CD14-positive monocyte (primary cell): ENCODE measurements around the gene OSBPL10. TPM values are rescaled to one million over a fixed set of nuclear protein-coding genes. Genes with fewer than 3 reads are reported as not detected.

ENCODE experiments used
- DNase-seq, 3 donors: peaks; one replicate each; pipeline ENCODE4 v3.0.0-alpha.2; 2011 to 2022
- H2AFZ ChIP-seq: 2 replicates; pipeline ENCODE4 v1.6.0; 2012; ENCODE audit warnings: mild to moderate bottlenecking, low read depth, low read length, inconsistent platforms; ENCODE audit not compliant: insufficient read depth, poor library complexity, severe bottlenecking
- H3K27ac ChIP-seq, 2 donors: 1 replicate in 1 of 2; 2 replicates in 1 of 2; pipeline ENCODE4 v1.5.1; 2012 to 2013; ENCODE audit warnings: low read length in 2 of 2, control low read depth in 1 of 2, inconsistent platforms in 1 of 2, low read depth in 1 of 2, mild to moderate bottlenecking in 1 of 2
- H3K27me3 ChIP-seq, 2 donors: one replicate each; pipeline versions ENCODE4 v1.6.0 to v1.6.1; 2011 to 2013; ENCODE audit warnings: low read length in 2 of 2; ENCODE audit not compliant: control insufficient read depth in 2 of 2, insufficient read depth in 2 of 2
- H3K36me3 ChIP-seq, 2 donors: replicated peaks in 1 of 2; 1 replicate in 1 of 2; 2 replicates in 1 of 2; pipeline versions ENCODE4 v1.5.1 to v1.6.1; 2012 to 2013; ENCODE audit warnings: low read length in 2 of 2, control low read depth in 1 of 2, inconsistent platforms in 1 of 2, mild to moderate bottlenecking in 1 of 2; ENCODE audit not compliant: insufficient read depth in 2 of 2, control insufficient read depth in 1 of 2
- H3K4me1 ChIP-seq, 2 donors: 1 replicate in 1 of 2; 2 replicates in 1 of 2; pipeline versions ENCODE4 v1.5.1 to v1.6.1; 2012 to 2013; ENCODE audit warnings: low read length in 2 of 2, control low read depth in 1 of 2, inconsistent platforms in 1 of 2, mild to moderate bottlenecking in 1 of 2, moderate library complexity in 1 of 2; ENCODE audit not compliant: insufficient read depth in 2 of 2, control insufficient read depth in 1 of 2
- H3K4me2 ChIP-seq: replicated peaks from 2 replicates; pipeline ENCODE3; 2012; ENCODE audit warnings: low read length, moderate library complexity, mild to moderate bottlenecking; ENCODE audit not compliant: poor library complexity, severe bottlenecking; ENCODE audit errors: extremely low read depth
- H3K4me3 ChIP-seq, 3 experiments: fragments of 200-600 bp in 1 of 3; sonication (generic) in 1 of 3; replicated peaks in 1 of 3; 1 replicate in 2 of 3; 2 replicates in 1 of 3; pipeline ENCODE4 v1.5.1; 2011 to 2013; ENCODE audit warnings: low read length in 3 of 3, mild to moderate bottlenecking in 3 of 3, control low read depth in 2 of 3, low read depth in 2 of 3, inconsistent platforms in 1 of 3, moderate library complexity in 1 of 3
- H3K79me2 ChIP-seq: 2 replicates; pipeline ENCODE4 v1.6.0; 2012; ENCODE audit warnings: mild to moderate bottlenecking, control low read depth, inconsistent platforms, low read length, moderate library complexity; ENCODE audit not compliant: insufficient read depth
- H3K9ac ChIP-seq: 2 replicates; pipeline ENCODE4 v1.6.0; 2017; ENCODE audit warnings: low read length, mild to moderate bottlenecking; ENCODE audit not compliant: insufficient read depth, poor library complexity, severe bottlenecking
- H3K9me3 ChIP-seq, 2 donors: replicated peaks in 1 of 2; 1 replicate in 1 of 2; 2 replicates in 1 of 2; pipeline versions ENCODE4 v1.5.1 to v1.6.1; 2012 to 2013; ENCODE audit warnings: low read length in 2 of 2, control low read depth in 1 of 2; ENCODE audit not compliant: control insufficient read depth in 1 of 2, insufficient read depth in 1 of 2
- H4K20me1 ChIP-seq: 2 replicates; pipeline ENCODE4 v1.6.0; 2012; ENCODE audit warnings: mild to moderate bottlenecking, low read length, control low read depth, moderate library complexity; ENCODE audit not compliant: insufficient read depth
- H3K27ac Mint-ChIP-seq, 7 donors: one replicate each; pipeline ENCODE4 v1.8.0; 2020; ENCODE audit warnings: mild to moderate bottlenecking in 7 of 7, mixed read lengths in 7 of 7, moderate library complexity in 6 of 7, inconsistent platforms in 2 of 7
- H3K27me3 Mint-ChIP-seq, 3 donors: one replicate each; pipeline ENCODE4 v1.8.0; 2021 to 2022; ENCODE audit warnings: low read depth in 3 of 3, mild to moderate bottlenecking in 3 of 3, mixed read lengths in 3 of 3, moderate library complexity in 3 of 3, inconsistent platforms in 1 of 3
- H3K36me3 Mint-ChIP-seq, 2 donors: one replicate each; pipeline ENCODE4 v1.8.0; 2020; ENCODE audit warnings: mixed read lengths in 2 of 2, inconsistent platforms in 1 of 2, mild to moderate bottlenecking in 1 of 2
- H3K4me1 Mint-ChIP-seq: one replicate; pipeline ENCODE4 v1.8.0; 2020; ENCODE audit warnings: mild to moderate bottlenecking, mixed read lengths
- H3K4me3 Mint-ChIP-seq, 2 donors: one replicate each; pipeline ENCODE4 v1.8.0; 2020; ENCODE audit warnings: mild to moderate bottlenecking in 2 of 2, mixed read lengths in 2 of 2, moderate library complexity in 1 of 2
- H3K9me3 Mint-ChIP-seq, 7 donors: one replicate each; pipeline ENCODE4 v1.8.0; 2020 to 2022; ENCODE audit warnings: mixed read lengths in 7 of 7, mild to moderate bottlenecking in 6 of 7, moderate library complexity in 6 of 7, inconsistent platforms in 2 of 7
- CTCF ChIP-seq: fragments of 200-600 bp; IDR thresholded peaks from one replicate; pipeline ENCODE4 v1.8.0; 2022; ENCODE audit warnings: antibody characterized with exemption, mild to moderate bottlenecking
- WGBS: methylation state at CpG from one replicate; pipeline ENCODE4 v1.1.5; 2013; ENCODE audit warnings: missing lambda C conversion rate; ENCODE audit not compliant: insufficient coverage; 5-methylcytosine and 5-hydroxymethylcytosine counted together
- intact Hi-C, 2 donors: fragments of 100-400 bp; cut with micrococcal nuclease; formaldehyde crosslinking; loops; one replicate each; pipeline versions ENCODE4 v1.15.0 to v1.15.1; 2023
- polyA plus RNA-seq, 3 donors: library from polyadenylated mRNA; depleted of rRNA in 1 of 3; unstranded in 2 of 3; stranded (reverse) in 1 of 3; fragments of 300-500 nt in 2 of 3; fragments of >200 nt in 1 of 3; fragmentation: Illumina TruSeq in 2 of 3; gene quantifications; 1 replicate in 2 of 3; 2 replicates in 1 of 3; pipeline ENCODE4 v1.2.3, GENCODE V29; 2012 to 2021

OSBPL10 gene
- polyA plus RNA-seq, 3 donors = 0.03 TPM; not detected in 2

GRCh38 chr3:31959251-31959650 lies 21.8 kb downstream of the OSBPL10 start:
- H3K4me1 ChIP-seq = no peaks in the 10 kb centered on the region
- H3K36me3 ChIP-seq = no peaks in the 10 kb centered on the region
- no peak overlapping the region for H3K4me3 ChIP-seq
- H3K27me3 ChIP-seq = no peaks in the 10 kb centered on the region
- no peak for DNase-seq
- H3K27ac ChIP-seq = no peak overlapping the region
- no peaks in the 10 kb centered on the region for H3K79me2 ChIP-seq
- no peak overlapping the region for H3K27ac Mint-ChIP-seq
- H3K4me3 Mint-ChIP-seq = no peak overlapping the region
- no peaks in the 10 kb centered on the region for H3K36me3 Mint-ChIP-seq
- peaks cover 3 to 17% (median 8%) of the 10 kb centered on the region in 3 donors for H3K27me3 Mint-ChIP-seq
- H4K20me1 ChIP-seq = no peaks in the 10 kb centered on the region
- WGBS = 90% methylated on average over 2 of the region's 2 CpGs
- intact Hi-C loops = no loop called here
- peaks cover 5% of the 10 kb centered on the region for H3K4me1 Mint-ChIP-seq
- H2AFZ ChIP-seq = no peak overlapping the region
- no peak for TF ChIP-seq CTCF
- peaks cover 0 to 15% (median 9%) of the 10 kb centered on the region in 7 donors for H3K9me3 Mint-ChIP-seq
- peaks cover 10 to 14% of the 10 kb centered on the region in 2 donors for H3K9me3 ChIP-seq
- no peak overlapping the region for H3K9ac ChIP-seq
- H3K4me2 ChIP-seq = no peak overlapping the region

GRCh38 chr3:31958701-31959152 lies 22.3 kb downstream of the OSBPL10 start:
- Histone ChIP-seq H3K4me3 (no peak overlapping the region), H3K27me3 (no peaks in the 10 kb centered on the region), H2AFZ (no peak overlapping the region), H3K27ac (no peak overlapping the region), H3K9me3 (peaks cover 10 to 14% of the 10 kb centered on the region in 2 donors), H3K4me2 (no peak overlapping the region), H3K4me1 (no peaks in the 10 kb centered on the region), H3K9ac (no peak overlapping the region), H3K36me3 (no peaks in the 10 kb centered on the region), H3K79me2 (no peaks in the 10 kb centered on the region), H4K20me1 (no peaks in the 10 kb centered on the region)
- no peaks in the 10 kb centered on the region for H3K36me3 Mint-ChIP-seq
- no peak for TF ChIP-seq CTCF
- WGBS = 100% methylated on average over 2 of the region's 3 CpGs
- peaks cover 5% of the 10 kb centered on the region for H3K4me1 Mint-ChIP-seq
- H3K4me3 Mint-ChIP-seq = no peak overlapping the region
- intact Hi-C loops = no loop called here
- H3K27me3 Mint-ChIP-seq = peaks cover 2 to 12% (median 6%) of the 10 kb centered on the region in 3 donors
- DNase-seq = no peak
- H3K27ac Mint-ChIP-seq = no peak overlapping the region
- H3K9me3 Mint-ChIP-seq = peaks cover 0 to 15% (median 9%) of the 10 kb centered on the region in 7 donors
